Astrocyte of the cerebellum (primary cell): ENCODE measurements around the gene CTIF.

Experiments used
- DNase-seq: peaks from one replicate; pipeline ENCODE4 v3.0.0-alpha.2; 2011; ENCODE audit warnings: low read depth
- H3K4me3 ChIP-seq: 2 replicates; pipeline ENCODE4 v1.5.1; 2011; ENCODE audit warnings: mild to moderate bottlenecking, low read depth, low read length, moderate library complexity
- CTCF ChIP-seq: IDR thresholded peaks from 2 replicates; pipeline ENCODE4 v1.5.1; 2012; ENCODE audit warnings: low read length, low read depth, moderate library complexity, mild to moderate bottlenecking; ENCODE audit errors: missing control alignments
- in situ Hi-C: cut with HindIII; loops from 2 replicates; pipeline ENCODE4 v1.10.0; 2017; ENCODE audit warnings: low sequenced_read_pairs

CTIF gene

GRCh38 chr18:48572402-48573126 is 33.7 kb downstream of the CTIF start:
- DNase-seq, result no peak
- H3K4me3 ChIP-seq, result no peak overlapping the region
- no peak for TF ChIP-seq CTCF
- in situ Hi-C loops, result no loop called here

- no peak for TF ChIP-seq CTCF
- no peak for DNase-seq
- in situ Hi-C loops, result no loop called here
- H3K4me3 ChIP-seq, result no peak overlapping the region
Observed at GRCh38 chr18:48573632-48574283, 34.9 kb downstream of the CTIF start.

- TF ChIP-seq CTCF, result no peak
- in situ Hi-C loops, result no loop called here
- no peak overlapping the region for H3K4me3 ChIP-seq
- no peak for DNase-seq
Observed at GRCh38 chr18:48574667-48575300, 36.0 kb downstream of the CTIF start.

GRCh38 chr18:48575301-48575657 is 36.4 kb downstream of the CTIF start:
- no peak for DNase-seq
- H3K4me3 ChIP-seq, result no peak overlapping the region
- in situ Hi-C loops, result no loop called here
- no peak for TF ChIP-seq CTCF

DNA sequence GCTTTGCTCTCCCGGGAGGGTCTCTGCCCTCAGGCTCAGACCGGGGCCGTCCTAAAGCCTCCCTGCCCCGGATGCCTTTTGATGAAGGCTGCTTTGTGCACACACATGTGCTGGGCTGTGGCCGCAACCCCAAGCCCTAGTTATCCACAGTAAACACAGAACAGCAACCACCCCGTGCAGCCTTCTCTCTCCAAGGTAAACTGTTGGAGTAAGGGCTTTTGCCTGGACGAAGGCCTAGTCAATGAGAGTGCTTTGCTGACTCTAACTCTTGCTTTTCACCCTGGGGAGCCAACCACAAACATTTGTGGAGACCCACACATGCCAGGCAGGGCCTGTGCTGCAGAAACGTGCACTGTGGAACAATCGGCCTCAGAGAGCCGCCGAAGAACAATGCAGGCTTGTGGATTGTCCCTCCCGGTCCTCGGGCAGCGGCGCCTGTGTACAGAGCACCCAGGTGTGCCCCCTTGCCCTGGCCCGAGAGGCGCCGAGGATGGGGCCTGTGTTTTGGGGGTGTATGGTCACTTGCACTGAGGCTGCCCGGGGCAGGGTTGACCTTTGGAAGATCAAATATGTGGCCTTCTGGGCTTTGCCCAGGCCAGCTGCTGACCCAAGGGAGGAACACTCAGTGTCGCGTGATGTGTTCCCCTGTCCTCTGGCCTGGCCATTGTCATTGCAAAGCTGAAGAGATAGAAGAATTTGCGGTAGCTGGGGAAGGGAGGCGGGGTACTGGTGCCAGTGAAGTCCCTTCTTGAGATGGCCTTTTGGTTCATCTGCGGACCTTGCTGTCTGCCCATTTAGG is 37.0 kb downstream of the CTIF start:
- in situ Hi-C loops, result no loop called here
- H3K4me3 ChIP-seq, result no peak overlapping the region
- TF ChIP-seq CTCF, result no peak
- peak; percentile 96 for DNase-seq

- TF ChIP-seq CTCF, result no peak
- in situ Hi-C loops, result no loop called here
- no peak for DNase-seq
- no peak overlapping the region for H3K4me3 ChIP-seq
Observed at GRCh38 chr18:48576457-48576771, 37.6 kb downstream of the CTIF start.
